HepG2 (cell line): ENCODE results near the gene ATG16L2. TPM values are rescaled to one million over a fixed set of nuclear protein-coding genes. Genes with fewer than 3 reads are reported as not detected.
A peak's percentile ranks its signal among the peaks of the same experiment; 100 is the strongest.

Experiments
- AHDC1 ChIP-seq: sonication (generic); formaldehyde crosslinking; IDR thresholded peaks from 2 replicates; pipeline ENCODE4 v1.5.1; 2020; ENCODE audit warnings: mild to moderate bottlenecking, missing genetic modification reagents, borderline replicate concordance
- DBP ChIP-seq: sonication (generic); formaldehyde crosslinking; IDR thresholded peaks from 2 replicates; pipeline ENCODE4 v1.4.0; 2020; ENCODE audit warnings: missing genetic modification reagents; ENCODE audit errors: not compliant biosample characterization
- FOXP4 ChIP-seq: sonication (generic); formaldehyde crosslinking; IDR thresholded peaks from 2 replicates; pipeline ENCODE4 v1.4.0; 2020; ENCODE audit warnings: missing genetic modification reagents
- GATAD1 ChIP-seq: IDR thresholded peaks from 2 replicates; pipeline ENCODE4 v1.6.1; 2016; ENCODE audit warnings: missing genetic modification reagents, missing compliant biosample characterization
- HOMEZ ChIP-seq: IDR thresholded peaks from 2 replicates; pipeline ENCODE4 v1.6.1; 2016; ENCODE audit warnings: low read depth
- MAX ChIP-seq: IDR thresholded peaks from 2 replicates; pipeline ENCODE4 v1.6.1; 2012; ENCODE audit warnings: inconsistent platforms
- MEF2D ChIP-seq: sonication (generic); formaldehyde crosslinking; IDR thresholded peaks from 2 replicates; pipeline ENCODE4 v1.5.1; 2020; ENCODE audit warnings: mild to moderate bottlenecking, missing genetic modification reagents
- NCOA2 ChIP-seq: sonication (generic); formaldehyde crosslinking; IDR thresholded peaks from 2 replicates; pipeline ENCODE4 v1.8.0; 2022; ENCODE audit warnings: inconsistent platforms
- SALL2 ChIP-seq: sonication (generic); formaldehyde crosslinking; IDR thresholded peaks from 2 replicates; pipeline ENCODE4 v1.8.1; 2023; ENCODE audit warnings: mild to moderate bottlenecking, missing genetic modification reagents, inconsistent platforms
- SMAD9 ChIP-seq: sonication (generic); formaldehyde crosslinking; IDR thresholded peaks from 2 replicates; pipeline ENCODE4 v1.5.1; 2020; ENCODE audit warnings: mild to moderate bottlenecking, missing genetic modification reagents
- UBTF ChIP-seq: sonication (generic); formaldehyde crosslinking; IDR thresholded peaks from 2 replicates; pipeline ENCODE4 v1.4.0; 2020; ENCODE audit warnings: mild to moderate bottlenecking, missing genetic modification reagents
- ZNF432 ChIP-seq: sonication (generic); formaldehyde crosslinking; IDR thresholded peaks from 2 replicates; pipeline ENCODE4 v1.5.0; 2020; ENCODE audit warnings: missing genetic modification reagents, mild to moderate bottlenecking, borderline replicate concordance
- ZNF740 ChIP-seq: sonication (generic); formaldehyde crosslinking; IDR thresholded peaks from 2 replicates; pipeline ENCODE4 v1.4.0; 2020; ENCODE audit warnings: missing genetic modification reagents
- ZNF761 ChIP-seq: sonication (generic); formaldehyde crosslinking; conservative IDR thresholded peaks from 2 replicates; pipeline ENCODE4 v1.4.0; 2020; ENCODE audit warnings: mild to moderate bottlenecking, missing genetic modification reagents
- ZNF788 ChIP-seq: sonication (generic); formaldehyde crosslinking; IDR thresholded peaks from 2 replicates; pipeline ENCODE4 v1.5.0; 2020; ENCODE audit warnings: mild to moderate bottlenecking, missing genetic modification reagents, borderline replicate concordance
- polyA plus RNA-seq, 8 experiments: library from polyadenylated mRNA; depleted of rRNA in 3 of 8; stranded (reverse) in 7 of 8; unstranded in 1 of 8; fragments of >200 nt; fragmentation: Illumina TruSeq in 4 of 8; extraction: Trizol in 4 of 8; gene quantifications; 2 replicates each; pipeline versions ENCODE4 v1.2.1 to v1.2.3, GENCODE V29; 2011 to 2016; ENCODE audit warnings: low read depth in 4 of 8, missing spikeins in 1 of 8, mixed read lengths in 1 of 8; ENCODE audit not compliant: insufficient read depth in 1 of 8
- total RNA-seq, 5 experiments: library from RNA; depleted of rRNA; stranded (reverse); fragments of >200 nt; fragmentation: Illumina TruSeq; extraction: Trizol; gene quantifications; 2 replicates each; pipeline ENCODE4 v1.2.3, GENCODE V29; 2016; ENCODE audit warnings: low read depth in 1 of 5

ATG16L2 gene
- total and polyA plus RNA-seq, 2 of the 13 experiments (the other 11 are each of a cell fraction or from before 2014, with no cell fraction given) = 6.2 to 14.8 TPM

GRCh38 chr11:72766152-72766902 is 47.9 kb upstream of the ATG16L2 start (continued):
- TF ChIP-seq ZNF740 (CRISPR knock-in tag) (peak; percentile 81; the same call in 1 of the 2 replicates), HOMEZ (peak; percentile 71), MEF2D (peak; percentile 58; the same call in 1 of the 2 replicates), GATAD1 (peak; percentile 53; the same call in 1 of the 2 replicates), ZNF788 (peak; percentile 65; the same call in 1 of the 2 replicates), UBTF (CRISPR knock-in tag) (peak; percentile 78), NCOA2 (CRISPR knock-in tag) (peak; percentile 79), FOXP4 (CRISPR knock-in tag) (peak; percentile 60; the same call in 1 of the 2 replicates), ZNF761 (0 out of 2 replicates have a peak, but pooled peaks have one; percentile 23), DBP (CRISPR knock-in tag) (no peak), MAX (peak; percentile 75), ZNF432 (CRISPR knock-in tag) (no peak), SMAD9 (CRISPR knock-in tag) (no peak), SALL2 (no peak), AHDC1 (CRISPR knock-in tag) (peak; percentile 52; the same call in 1 of the 2 replicates)
